ENCODE results near the gene ADAMTSL1. TPM values are rescaled to one million over a fixed set of nuclear protein-coding genes. Genes with fewer than 3 reads are reported as not detected.

The ADAMTSL1 gene
- total and polyA plus RNA-seq, 2 of the 8 experiments (the other 6 are each of a cell fraction or from before 2014, with no cell fraction given): 0.84 to 1.1 TPM

- TF ChIP-seq ATF2 (IDR thresholded peaks at IDR 0.05; ENCODE audit: low read length) (no peak), POLR2AphosphoS5 (IDR thresholded peaks at IDR 0.05; ENCODE audit: low read depth, low read length) (no peak)
These were observed 80.3 kb downstream of the ADAMTSL1 start (continued) for GRCh38 chr9:18554244-18554643.

Data from H1 (cell line).